LNCAP (cell line): ENCODE measurements around the gene BACH2.

ENCODE experiments used
- TF ChIP-seq, protein P1 (sequence below): fragments of 450-650 bp; IDR thresholded peaks from 2 replicates; pipeline ENCODE4 v1.5.1; 2017; ENCODE audit warnings: mild to moderate bottlenecking

Gene BACH2

DNA sequence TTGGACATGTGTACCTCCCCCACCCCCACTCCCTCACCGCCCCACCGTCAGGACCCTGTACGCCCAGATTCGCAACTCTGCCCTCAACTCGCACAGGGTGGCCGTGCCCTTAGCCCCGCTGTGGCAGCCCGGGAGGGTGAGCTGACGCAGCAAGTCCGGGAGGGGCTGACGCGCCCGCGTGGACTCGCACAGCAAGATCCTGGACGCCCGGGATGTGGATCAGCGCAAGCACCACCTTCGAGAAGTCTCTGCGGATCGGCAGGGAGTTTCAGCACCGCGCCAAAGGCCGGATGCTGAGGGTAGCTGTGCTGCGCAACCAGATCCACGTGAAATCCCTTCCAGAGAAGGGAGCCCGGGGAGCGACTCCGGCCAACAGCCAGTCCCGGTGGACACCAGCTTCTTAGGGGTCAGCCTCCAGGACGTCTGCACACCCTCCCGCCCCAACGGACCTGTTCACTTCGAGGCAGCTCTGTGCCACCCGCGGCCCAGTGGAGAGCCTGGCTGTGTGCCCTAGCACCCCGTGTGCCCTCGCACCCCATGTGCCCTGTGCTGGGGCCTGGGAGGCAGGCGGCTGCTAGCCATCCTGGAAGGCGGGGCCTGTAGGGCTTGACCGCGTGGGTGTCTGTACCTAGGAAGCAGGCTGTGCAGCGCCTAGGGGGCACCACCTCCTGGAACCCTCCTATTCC lies 409.0 kb downstream of the BACH2 start:
- TF ChIP-seq, protein P1, sequence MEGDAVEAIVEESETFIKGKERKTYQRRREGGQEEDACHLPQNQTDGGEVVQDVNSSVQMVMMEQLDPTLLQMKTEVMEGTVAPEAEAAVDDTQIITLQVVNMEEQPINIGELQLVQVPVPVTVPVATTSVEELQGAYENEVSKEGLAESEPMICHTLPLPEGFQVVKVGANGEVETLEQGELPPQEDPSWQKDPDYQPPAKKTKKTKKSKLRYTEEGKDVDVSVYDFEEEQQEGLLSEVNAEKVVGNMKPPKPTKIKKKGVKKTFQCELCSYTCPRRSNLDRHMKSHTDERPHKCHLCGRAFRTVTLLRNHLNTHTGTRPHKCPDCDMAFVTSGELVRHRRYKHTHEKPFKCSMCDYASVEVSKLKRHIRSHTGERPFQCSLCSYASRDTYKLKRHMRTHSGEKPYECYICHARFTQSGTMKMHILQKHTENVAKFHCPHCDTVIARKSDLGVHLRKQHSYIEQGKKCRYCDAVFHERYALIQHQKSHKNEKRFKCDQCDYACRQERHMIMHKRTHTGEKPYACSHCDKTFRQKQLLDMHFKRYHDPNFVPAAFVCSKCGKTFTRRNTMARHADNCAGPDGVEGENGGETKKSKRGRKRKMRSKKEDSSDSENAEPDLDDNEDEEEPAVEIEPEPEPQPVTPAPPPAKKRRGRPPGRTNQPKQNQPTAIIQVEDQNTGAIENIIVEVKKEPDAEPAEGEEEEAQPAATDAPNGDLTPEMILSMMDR: no peak

DNA sequence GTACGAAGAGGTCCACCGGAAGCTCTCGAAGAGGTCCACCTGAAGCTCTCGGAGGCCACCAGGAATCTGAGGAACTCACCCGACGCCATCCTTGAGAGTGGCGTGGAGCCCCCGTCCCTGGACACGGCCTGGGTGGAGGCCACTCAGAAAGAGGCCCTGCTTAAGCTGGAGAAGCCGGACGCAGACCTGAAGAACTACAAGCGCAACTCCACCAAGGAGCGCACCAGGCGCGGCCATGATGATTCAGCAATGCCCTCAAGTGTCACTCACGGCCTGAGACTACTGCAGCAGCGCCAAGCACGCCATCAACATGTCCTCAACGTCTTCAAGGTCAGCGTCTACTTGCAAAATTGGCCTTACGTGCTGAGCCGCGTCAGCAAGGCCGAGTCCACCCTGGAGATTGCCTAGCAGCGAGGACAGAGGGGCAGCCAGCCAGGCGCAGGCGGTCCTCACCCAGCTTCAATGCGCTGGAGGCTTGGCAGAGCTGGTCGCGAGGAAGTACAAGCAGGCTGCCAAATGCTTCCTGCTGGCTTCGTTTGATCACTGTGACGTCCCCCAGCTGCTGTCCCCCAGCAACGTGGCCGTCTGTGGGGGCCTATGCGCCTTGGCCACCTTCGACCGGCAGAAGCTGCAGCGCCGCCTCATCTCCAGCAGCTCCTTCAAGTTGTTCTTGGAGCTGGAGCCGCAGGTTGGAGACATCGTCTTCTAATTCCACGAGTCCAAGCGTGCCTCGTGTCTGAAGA lies 410.1 kb downstream of the BACH2 start:
- TF ChIP-seq, protein P1: no peak
